ENCODE data around the gene ORC2.
"Not testable (repeated sequence)": the region's sequence is repeated elsewhere in the genome, so short reads cannot be mapped to it uniquely, and the experiment has no call there.

Gene ORC2

GRCh38 chr2:200963124-200963917, at the start of gene ORC2:
ORC2 (minus strand) TSS chr2:200963660; CDS start chr2:200958123, 5,537 bp downstream.
- in situ Hi-C loops (cut with MboI; ENCODE audit: low sequenced_read_pairs), result no loop called here

DNA sequence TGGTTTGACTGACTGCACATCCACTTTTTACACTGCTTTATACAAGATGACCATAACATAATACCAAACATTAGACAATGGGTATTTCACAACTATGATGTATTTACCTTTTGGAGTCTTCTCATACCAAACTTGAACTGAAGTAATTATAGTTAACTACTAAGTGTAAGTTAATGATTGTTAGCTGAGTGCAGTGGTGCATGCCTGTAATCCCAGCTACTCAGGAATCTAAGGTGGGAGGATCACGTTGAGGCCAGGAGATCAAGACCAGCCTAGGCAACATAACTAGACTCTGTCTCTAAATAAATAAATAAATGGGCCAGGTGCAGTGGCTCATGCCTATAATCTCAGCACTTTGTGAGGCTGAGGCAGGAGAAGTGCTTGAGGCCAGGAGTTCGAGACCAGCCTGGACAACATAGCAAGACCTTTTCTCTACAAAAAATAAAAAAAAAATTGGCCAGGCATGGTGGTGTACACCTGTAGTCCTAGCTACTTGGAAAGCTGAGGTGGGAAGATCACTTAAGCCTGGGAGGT, 44.9 kb upstream of the ORC2 start:
- in situ Hi-C loops (cut with MboI; ENCODE audit: low sequenced_read_pairs), result no loop called here

GRCh38 chr2:201007584-201007998, 44.1 kb upstream of the ORC2 start:
- in situ Hi-C loops (cut with MboI; ENCODE audit: low sequenced_read_pairs), result no loop called here

DNA sequence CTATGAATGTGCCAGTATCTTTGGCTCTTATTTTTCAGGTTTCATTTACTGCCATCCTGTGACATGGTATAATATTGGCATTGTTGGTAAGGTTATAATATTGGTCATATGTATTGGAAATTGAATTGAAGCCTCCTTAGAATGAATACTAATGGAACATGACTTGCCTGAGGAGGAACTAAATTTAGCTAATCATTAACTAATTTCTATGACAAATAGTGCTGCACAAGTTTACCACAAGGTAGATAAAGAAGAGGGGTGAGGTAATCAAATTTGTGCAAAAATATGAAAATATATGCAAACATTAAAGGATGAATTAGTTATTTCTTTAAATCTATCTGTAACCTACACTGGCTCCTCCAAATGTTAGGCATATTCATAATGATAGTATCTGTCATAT, 43.2 kb upstream of the ORC2 start:
- in situ Hi-C loops (cut with MboI; ENCODE audit: low sequenced_read_pairs), result no loop called here

- in situ Hi-C loops (cut with MboI; ENCODE audit: low sequenced_read_pairs), result no loop called here
Measured at GRCh38 chr2:201004370-201004769, 40.9 kb upstream of the ORC2 start.

DNA sequence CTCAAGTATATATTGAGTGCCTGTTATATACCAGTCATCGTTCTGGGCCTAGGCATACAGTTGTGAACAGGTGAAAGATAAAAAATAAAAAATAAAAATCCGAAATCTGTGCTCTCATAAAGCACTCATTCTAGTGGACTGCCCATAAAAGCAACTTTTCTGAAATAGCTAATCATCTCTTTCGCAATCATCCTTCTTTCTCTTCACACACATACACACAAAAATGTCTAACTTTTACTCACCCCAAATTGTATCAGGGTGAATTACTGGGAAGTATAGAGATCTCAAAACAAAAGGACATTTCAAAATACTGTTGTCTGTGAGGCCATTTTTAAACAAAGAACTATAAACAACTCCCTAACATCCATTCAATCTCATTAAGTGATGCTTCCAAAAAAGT, 29.6 kb upstream of the ORC2 start:
- in situ Hi-C loops (cut with MboI; ENCODE audit: low sequenced_read_pairs), result no loop called here

GRCh38 chr2:200987137-200987536, 23.7 kb upstream of the ORC2 start:
- in situ Hi-C loops (cut with MboI; ENCODE audit: low sequenced_read_pairs), result no loop called here

DNA sequence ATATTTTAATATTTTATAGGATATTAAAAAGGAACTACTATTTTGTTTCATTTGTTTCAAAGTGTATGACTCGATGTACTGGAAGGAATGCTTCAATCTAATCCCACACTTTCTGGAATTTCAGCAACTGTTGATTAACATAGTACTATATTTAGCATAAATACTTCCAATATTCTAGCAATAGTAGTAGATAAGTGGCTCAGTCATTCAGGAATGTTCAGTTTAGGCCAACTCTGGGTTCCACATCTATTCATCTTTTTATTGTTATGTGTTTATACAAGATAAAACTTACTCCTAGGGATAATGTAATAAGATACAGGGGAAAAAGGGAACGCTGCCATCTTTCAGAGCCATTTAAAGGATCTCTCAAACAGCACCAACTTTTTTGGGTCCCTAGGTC, 22.3 kb upstream of the ORC2 start:
- in situ Hi-C loops (cut with MboI; ENCODE audit: low sequenced_read_pairs), result no loop called here

DNA sequence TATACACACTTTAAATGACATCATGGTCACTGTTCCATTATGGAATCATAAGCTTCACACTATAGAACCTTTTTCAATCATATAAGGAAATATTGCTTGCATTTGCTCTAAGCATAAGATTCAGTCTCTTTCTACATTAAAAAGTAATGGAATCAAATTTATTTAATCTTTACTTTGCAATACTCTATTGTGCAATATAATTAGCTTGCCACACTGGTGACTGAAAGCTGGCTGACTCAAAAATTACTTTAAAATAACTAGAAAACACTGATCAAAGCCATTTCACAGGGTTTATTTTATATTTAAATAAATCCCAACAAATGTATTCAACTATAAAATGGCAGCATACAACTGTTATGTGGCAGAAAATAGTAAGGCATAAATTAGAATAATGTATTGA, 13.2 kb upstream of the ORC2 start:
- in situ Hi-C loops (cut with MboI; ENCODE audit: low sequenced_read_pairs), result no loop called here

DNA sequence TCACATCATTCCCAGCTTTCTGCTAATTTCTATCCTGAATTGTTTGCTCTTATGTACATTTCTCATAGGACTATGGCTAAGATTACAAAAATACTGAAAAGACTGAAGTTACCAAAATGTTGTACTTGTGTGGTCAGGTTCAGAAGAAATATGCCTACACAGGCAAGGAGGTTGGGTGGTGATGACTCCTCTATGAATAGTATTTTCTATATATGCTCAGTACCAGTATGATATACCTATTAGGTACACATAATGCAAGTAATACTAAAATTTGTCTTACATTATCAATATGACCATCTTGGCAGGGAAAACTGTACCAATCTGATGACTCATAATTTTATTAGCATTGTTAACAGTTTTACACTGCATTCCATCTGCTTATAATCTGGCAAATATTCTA, 12.2 kb upstream of the ORC2 start:
- in situ Hi-C loops (cut with MboI; ENCODE audit: low sequenced_read_pairs), result no loop called here

GRCh38 chr2:200970057-200970456, 6.6 kb upstream of the ORC2 start:
- in situ Hi-C loops (cut with MboI; ENCODE audit: low sequenced_read_pairs), result not testable (repeated sequence)

DNA sequence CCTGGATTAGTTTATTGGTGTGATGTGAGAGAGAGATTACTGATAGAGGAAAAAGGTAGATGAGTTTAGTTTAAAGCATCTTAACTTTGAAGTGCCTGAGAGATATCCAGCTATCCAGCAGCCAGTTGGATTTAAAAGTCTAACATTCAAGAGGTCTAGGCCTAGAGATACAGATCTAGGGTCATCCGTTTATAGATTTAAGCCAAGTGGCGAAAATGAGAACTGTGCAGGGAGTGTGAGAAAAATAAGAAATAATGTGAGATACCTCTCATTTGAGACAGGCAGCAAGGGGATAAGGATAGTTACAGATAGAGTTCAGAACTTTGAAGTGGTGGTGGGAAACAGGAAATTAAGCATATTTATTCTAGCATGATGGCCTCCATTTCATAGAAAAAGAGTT, 5.3 kb upstream of the ORC2 start:
- in situ Hi-C loops (cut with MboI; ENCODE audit: low sequenced_read_pairs), result no loop called here

GRCh38 chr2:200968162-200968561, 4.7 kb upstream of the ORC2 start:
- in situ Hi-C loops (cut with MboI; ENCODE audit: low sequenced_read_pairs), result no loop called here

DNA sequence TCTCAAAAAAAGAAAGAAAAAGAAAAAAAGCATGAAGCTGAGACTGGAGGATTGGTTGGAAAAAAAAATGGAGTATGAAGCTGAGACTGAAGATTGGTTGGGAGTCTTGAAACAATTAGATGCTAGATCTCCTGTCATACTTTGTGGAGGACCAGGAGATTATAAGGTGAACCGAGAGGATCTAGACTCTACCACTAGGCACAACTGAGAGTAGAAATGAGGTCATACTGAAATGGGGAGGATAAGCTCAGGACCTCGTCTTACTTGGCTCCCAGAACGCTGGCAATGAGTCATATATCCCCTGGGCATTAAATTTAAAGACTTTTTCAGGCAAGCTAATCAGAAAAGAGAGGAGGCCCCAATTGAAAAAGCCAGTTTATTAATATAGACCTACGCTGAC, 3.3 kb upstream of the ORC2 start:
- in situ Hi-C loops (cut with MboI; ENCODE audit: low sequenced_read_pairs), result no loop called here

GRCh38 chr2:200964498-200964897, 1.0 kb upstream of the ORC2 start:
- in situ Hi-C loops (cut with MboI; ENCODE audit: low sequenced_read_pairs), result no loop called here

DNA sequence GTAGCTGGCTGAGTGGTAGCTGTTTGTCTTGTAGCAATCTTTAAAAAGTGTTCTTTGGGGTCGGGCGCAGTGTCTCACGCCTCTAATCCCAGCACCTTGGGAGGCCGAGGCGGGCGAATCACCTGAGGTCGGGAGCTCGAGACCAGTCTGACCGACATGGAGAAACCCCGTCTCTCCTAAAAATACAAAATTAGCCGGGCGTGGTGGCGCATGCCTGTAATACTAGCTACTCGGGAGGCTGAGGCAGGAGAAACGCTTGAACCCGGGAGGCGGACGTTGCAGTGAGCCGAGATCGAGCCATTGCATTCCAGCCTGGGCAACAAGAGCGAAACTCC, 425 bp upstream of the ORC2 start:
- in situ Hi-C loops (cut with MboI; ENCODE audit: low sequenced_read_pairs), result not testable (repeated sequence)

DNA sequence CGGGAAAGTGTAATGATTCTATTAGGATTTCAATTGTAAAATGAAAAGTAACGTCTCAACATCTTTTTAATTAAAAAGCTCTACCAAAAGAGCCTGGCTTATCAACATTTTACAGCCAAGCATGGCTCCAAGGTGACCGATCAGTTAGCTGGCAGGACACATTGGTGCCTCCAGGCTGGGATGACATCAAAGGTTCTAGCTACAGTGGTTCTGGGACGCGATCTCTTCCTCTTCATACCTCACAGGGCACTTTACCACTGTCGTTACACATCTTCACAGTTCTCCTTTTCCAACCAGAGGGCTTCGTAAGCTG, 693 bp downstream of the ORC2 start:
- in situ Hi-C loops (cut with MboI; ENCODE audit: low sequenced_read_pairs), result no loop called here

- in situ Hi-C loops (cut with MboI; ENCODE audit: low sequenced_read_pairs), result no loop called here
Measured at GRCh38 chr2:200961674-200962073, 1.8 kb downstream of the ORC2 start.

- in situ Hi-C loops (cut with MboI; ENCODE audit: low sequenced_read_pairs), result no loop called here
Measured at GRCh38 chr2:200950378-200950777, 13.1 kb downstream of the ORC2 start.

DNA sequence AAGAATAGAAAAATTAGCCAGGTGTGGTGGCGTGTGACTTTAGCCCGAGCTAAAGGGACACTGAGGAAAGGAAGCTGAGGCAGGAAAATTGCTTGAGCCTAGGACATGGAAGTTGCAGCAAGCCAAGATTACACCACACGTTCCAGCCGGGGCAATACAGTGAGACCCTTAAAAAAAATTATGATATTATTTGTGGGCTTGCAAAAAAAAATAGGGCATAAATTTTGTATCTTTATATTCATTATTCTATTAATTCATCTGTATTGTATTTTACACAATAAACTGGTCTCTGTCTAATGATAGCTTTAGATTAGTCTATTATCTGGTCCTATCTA, 18.1 kb downstream of the ORC2 start:
- in situ Hi-C loops (cut with MboI; ENCODE audit: low sequenced_read_pairs), result no loop called here

DNA sequence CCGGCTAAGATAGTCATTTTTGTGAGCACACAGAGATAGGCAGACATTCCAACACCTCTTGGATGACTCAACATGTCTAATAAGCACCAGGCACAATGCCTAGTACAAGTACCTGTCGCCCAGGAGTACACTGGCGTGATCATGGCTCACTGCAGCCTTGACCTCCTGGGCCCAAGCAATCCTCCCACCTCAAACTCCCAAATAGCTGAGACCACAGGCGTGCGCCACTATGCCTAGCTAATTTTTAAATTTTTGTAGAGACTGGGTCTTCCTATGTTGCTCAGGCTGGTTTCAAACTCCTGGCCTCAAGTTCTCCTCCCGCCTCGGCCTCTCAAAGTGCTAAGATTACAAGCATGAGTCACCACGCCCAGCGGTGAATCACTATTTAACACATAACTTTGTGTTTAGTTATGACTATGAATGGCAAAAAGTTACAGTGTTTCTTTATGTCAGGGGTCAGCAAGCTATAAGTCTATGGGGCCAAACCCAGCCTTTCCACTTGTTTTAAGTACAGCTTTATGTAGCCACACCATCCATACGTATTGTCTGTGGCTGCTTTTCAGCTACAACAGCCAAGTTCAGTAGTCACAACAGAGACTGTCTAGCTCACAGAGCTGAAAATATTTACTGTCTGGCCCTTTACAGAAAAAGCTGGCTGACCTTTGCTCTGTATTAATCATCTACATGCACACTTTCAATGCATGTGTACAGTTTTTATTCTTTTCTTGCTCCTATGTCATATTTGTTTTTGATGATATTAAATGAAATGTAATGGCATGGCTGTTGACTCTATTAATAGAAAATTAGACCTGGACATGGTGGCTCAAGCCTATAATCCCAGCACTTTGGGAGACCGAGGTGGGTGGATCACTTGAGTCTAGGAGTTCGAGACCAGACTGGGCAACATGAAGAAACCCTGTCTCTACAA, 18.7 kb downstream of the ORC2 start:
- in situ Hi-C loops (cut with MboI; ENCODE audit: low sequenced_read_pairs), result no loop called here

DNA sequence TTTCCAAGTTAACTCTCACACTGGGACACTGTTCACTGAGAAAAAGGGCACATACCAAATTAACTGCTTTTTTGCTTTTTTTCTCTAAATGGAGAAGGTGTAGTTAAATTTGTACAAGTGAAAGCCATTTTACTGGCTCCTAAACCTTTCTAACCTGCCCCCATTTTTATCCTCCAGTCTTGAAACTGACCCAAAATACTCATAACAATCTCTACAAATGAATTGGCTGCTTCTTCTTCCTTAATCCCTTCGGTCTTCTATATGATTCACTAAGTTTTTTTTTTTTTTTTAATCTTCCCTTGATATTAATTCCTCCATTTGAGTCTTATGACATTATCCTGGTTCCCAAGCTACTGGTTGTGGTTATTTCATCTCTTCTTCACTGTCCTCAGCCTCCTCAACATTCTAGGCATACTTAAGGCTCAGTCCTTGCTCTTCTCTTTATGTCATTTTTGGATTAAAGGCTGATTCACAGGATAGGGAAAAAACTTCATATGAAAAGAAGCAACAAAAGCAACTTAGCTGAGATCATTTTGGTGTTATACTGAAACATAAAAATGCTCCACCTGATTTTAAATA, 19.8 kb downstream of the ORC2 start:
- in situ Hi-C loops (cut with MboI; ENCODE audit: low sequenced_read_pairs), result no loop called here

Measured in HL-60/S4 treated with phorbol 12-myristate 13-acetate at 8.2 ng/mL for 4 days and 3 days (cell line).